Stomach smooth muscle (tissue), 2 donors: ENCODE data around the gene TP53TG5.
"Not testable (repeated sequence)": the region's sequence is repeated elsewhere in the genome, so short reads cannot be mapped to it uniquely, and the experiment has no call there.

ENCODE experiments used
- H3K27ac ChIP-seq: one replicate; pipeline ENCODE4 v1.7.0; 2013; ENCODE audit warnings: mild to moderate bottlenecking, low read length, inconsistent platforms
- H3K27me3 ChIP-seq, 2 donors: one replicate each; pipeline ENCODE4 v1.7.0; 2013; ENCODE audit warnings: low read length in 2 of 2; ENCODE audit not compliant: insufficient read depth in 2 of 2, control insufficient read depth in 1 of 2
- H3K36me3 ChIP-seq, 2 donors: one replicate each; pipeline ENCODE4 v1.7.0; 2013; ENCODE audit warnings: low read length in 2 of 2; ENCODE audit not compliant: control insufficient read depth in 2 of 2, insufficient read depth in 2 of 2
- H3K4me1 ChIP-seq: one replicate; pipeline ENCODE4 v1.7.0; 2013; ENCODE audit warnings: low read length; ENCODE audit not compliant: control insufficient read depth, insufficient read depth
- H3K4me3 ChIP-seq, 2 donors: one replicate each; pipeline ENCODE4 v1.7.0; 2013; ENCODE audit warnings: low read length in 2 of 2
- H3K9ac ChIP-seq, 2 donors: one replicate each; pipeline ENCODE4 v1.7.0; 2013; ENCODE audit warnings: low read length in 2 of 2, mild to moderate bottlenecking in 1 of 2
- H3K9me3 ChIP-seq, 2 donors: one replicate each; pipeline ENCODE4 v1.7.0; 2013; ENCODE audit warnings: low read length in 2 of 2; ENCODE audit not compliant: control insufficient read depth in 2 of 2
- donor health status: healthy.
- donor health status: Pancreatic carcinoma.

TP53TG5 gene

DNA sequence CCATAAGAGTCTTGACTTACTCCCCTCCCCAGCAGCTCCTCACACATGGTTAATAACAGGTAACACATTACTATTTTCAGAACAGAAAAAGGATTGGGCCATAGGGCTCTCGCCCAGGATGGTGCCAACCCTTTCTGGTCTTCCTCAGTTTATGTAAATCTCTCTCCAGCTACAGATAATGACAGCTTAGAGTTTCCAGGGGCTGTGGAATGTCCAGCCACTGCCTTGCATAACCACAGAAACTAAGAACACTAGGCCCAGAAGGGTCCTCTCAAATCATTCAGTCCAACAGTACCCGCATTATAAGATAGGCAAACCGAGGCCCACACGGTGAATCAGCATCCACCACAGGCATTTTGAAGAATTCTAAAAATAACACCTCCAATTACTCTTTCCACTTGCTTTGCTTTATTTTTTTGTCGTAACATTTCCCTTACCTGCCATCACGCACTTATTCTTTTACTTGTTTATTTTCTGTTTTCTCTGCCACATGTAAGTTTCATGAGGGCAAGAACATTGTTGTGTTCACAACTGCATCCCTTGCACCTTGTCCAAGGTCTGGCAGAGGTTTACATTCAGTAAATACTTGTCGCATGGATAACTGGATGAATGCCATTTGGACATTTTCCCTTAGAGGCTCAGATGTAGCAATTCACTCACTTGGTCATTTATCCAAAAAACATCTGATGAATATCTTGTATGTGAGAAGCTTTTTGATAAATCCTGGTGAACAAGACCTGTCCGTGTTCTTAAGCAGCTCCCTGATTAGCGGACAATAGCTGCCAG, 23.5 kb downstream of the TP53TG5 start:
- Histone ChIP-seq H3K27ac (peak overlapping the region; percentile 77), H3K9me3 (no peaks in the 10 kb centered on the region), H3K9ac (peak overlapping the region in 1 of 2 donors; percentile 7), H3K4me1 (peaks cover 35% of the 10 kb centered on the region), H3K27me3 (no peaks in the 10 kb centered on the region), H3K36me3 (no peaks in the 10 kb centered on the region), H3K4me3 (no peak overlapping the region)

DNA sequence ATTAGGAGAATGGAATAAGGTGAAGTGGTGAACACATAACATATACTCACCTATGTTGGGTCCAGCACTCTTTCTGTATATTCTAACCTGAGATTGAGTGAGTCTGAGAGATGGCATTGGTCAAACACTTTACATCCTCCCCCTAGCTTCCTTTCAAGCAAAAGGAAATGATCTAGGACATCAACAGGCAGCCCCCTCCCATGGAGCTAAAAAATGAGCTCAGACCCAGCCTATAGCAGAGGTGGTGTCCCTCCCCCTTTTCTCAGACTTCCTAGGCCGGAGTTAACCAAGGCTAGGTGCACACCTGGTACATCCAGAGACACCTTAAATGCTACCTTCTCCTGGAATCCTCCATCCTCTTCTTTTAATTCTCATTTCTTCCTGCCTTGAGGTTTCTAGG, 24.4 kb downstream of the TP53TG5 start:
- Histone ChIP-seq H3K4me1 (peaks cover 28% of the 10 kb centered on the region), H3K4me3 (no peak overlapping the region), H3K27ac (peak overlapping the region; percentile 77), H3K9me3 (no peaks in the 10 kb centered on the region), H3K27me3 (no peaks in the 10 kb centered on the region), H3K9ac (no peak overlapping the region), H3K36me3 (no peaks in the 10 kb centered on the region)

DNA sequence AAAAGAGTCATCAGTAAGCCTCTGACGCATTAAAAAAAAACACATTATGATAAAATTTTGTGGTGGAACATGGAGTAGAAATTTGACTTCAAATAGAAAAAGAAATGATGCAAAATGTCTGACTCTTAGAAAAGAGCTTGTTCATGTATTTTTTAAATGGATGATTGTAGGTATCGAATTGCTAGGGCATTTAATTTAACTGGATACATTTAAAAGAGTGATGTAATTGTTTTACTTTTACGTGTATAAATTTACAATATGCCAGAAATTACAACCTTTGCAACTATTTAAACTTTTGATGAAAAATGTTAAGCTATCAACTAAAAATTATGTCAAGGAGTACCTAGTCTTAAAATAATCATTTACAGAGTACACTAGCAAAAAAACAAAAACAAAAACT, 25.4 kb downstream of the TP53TG5 start:
- Histone ChIP-seq H3K27ac (no peak overlapping the region), H3K9me3 (no peaks in the 10 kb centered on the region), H3K27me3 (no peaks in the 10 kb centered on the region)

DNA sequence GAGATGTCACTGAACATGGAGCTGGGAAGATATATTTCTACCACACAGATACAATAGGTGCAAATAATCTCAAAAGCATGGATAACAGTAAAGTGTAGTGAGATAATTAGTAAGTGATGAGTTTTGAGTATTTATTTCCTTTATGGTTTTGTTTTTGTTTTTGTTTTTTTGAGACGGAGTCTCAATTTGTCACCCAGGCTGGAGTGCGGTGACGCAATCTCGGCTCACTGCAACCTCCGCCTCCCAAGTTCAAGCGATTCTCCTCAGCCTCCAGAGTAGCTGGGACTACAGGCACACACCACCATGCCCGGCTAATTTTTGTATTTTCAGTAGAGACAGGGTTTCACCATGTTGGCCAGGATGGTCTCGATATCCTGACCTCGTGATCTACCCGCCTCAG, 27.3 kb downstream of the TP53TG5 start:
- H3K27me3 ChIP-seq, H3K27ac ChIP-seq, H3K36me3 ChIP-seq, H3K9ac ChIP-seq, H3K9me3 ChIP-seq, H3K4me3 ChIP-seq: not testable (repeated sequence)
- peaks cover 28% of the 10 kb centered on the region for H3K4me1 ChIP-seq

More for the DNA sequence above, 25.4 kb downstream of the TP53TG5 start:
- H3K4me1 ChIP-seq, result peaks cover 21% of the 10 kb centered on the region
- no peak overlapping the region for H3K4me3 ChIP-seq
- no peaks in the 10 kb centered on the region for H3K36me3 ChIP-seq
- H3K9ac ChIP-seq, result no peak overlapping the region

DNA sequence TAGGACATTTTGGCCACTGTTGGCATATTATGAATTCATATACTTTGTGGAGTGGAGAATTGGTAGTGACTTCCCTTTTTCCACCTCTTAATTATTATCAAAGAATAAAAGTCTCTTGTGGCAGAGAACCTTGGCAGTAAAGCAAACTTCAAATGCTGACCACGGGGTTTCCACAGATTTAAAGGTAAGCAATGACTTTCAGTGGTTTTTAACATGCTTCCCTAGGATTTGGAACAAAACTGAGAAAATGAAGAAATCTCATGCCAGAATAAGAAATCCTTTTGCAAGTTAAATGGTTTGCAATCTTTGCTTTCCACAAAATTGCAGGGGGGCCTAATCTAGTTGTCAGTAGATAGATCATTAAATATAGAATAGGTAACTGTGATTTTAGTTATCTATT, 27.9 kb downstream of the TP53TG5 start:
- no peaks in the 10 kb centered on the region for H3K36me3 ChIP-seq

DNA sequence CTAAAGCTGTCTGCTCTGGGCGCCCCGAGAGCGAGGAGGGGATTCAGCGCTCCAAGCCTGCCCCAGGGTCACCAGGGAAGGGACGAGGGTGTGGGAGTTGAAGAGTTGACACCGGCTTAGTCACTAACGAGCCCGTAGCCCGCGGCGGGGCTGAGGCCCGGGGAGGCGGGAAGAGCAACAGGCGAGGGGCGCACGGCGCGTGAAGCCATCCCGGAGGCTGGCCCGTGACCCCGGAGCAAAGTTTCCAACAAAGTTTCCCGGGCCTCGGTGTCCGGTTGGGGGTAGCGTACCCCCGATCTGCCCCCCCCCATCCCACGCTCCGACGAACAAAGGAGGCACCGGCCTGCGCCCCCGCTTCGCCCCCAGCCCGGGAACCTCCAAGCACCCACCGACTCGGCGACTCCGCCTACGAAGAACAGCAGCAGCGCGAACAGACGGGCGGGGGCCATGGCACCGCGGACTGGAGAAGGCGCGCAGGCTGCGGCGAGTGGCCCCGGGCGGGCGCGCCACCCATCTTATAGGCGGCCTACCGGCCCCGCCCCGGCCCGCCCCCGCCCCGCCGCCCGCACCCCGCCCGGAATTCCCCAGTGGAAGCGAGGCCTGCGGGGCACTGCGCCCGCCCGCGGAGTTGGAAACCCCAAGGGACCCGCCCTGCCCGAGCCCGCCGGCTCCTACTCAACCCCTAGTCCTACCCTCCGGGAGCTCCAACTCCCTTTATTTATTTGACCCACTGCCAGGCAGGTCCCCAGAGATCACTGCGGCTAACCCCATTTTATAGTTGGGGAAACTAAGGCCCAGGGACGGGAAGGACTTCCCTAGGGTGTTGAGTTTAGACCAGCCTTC, 30.0 kb downstream of the TP53TG5 start, which contains the start of gene SDC4:
Gene SDC4, minus strand, starts transcription at position 489 of the 843 bp plus-strand sequence. Its CDS starts 40 bp downstream, at position 449.
- Histone ChIP-seq H3K4me1 (peaks cover 44% of the 10 kb centered on the region), H3K9ac (peak within 1 kb of the TSS; percentile 95 to 96), H3K9me3 (no peaks in the 10 kb centered on the region), H3K27ac (peak within 1 kb of the TSS; percentile 85), H3K36me3 (no peaks in the 10 kb centered on the region), H3K27me3 (no peaks in the 10 kb centered on the region), H3K4me3 (peak within 1 kb of the TSS; percentile 77 to 91)

More for the DNA sequence above, 27.9 kb downstream of the TP53TG5 start:
- Histone ChIP-seq H3K27me3 (no peaks in the 10 kb centered on the region), H3K4me3 (no peak overlapping the region), H3K4me1 (peaks cover 31% of the 10 kb centered on the region), H3K9ac (no peak overlapping the region), H3K27ac (no peak overlapping the region), H3K9me3 (no peaks in the 10 kb centered on the region)

DNA sequence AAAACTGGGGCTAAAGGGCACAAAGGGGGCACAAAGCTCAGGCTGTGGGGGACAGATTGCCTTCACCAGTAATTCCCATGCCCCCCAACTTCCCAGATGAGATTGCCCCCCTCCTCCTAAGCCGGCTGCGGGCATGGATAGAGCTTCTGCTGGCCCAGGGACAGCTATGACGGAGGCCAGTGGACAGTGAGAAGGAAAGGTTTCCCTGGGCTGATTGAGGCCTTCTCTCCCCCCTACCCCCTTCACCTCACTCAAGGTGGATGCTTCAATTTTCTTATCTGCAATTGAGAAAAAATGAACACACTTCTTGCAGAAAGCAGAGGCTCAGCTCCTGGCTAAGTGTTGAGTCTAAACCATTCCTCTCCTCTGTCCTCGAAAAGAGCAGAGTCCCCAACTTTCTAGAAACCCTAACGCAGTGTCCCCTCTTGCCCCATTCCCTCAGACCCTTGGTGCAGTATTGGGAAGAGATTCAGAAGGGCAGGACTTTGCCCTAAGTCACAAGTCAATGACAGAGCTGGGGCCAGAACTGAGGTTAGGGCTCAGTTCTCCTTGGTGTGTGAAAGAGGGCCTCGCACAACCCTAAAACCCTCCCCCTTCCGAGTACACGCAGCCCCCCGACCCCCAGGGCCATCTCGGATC, 30.7 kb downstream of the TP53TG5 start:
- no peaks in the 10 kb centered on the region for H3K9me3 ChIP-seq
- H3K9ac ChIP-seq, result peak overlapping the region; percentile 95 to 96
- peak overlapping the region; percentile 77 to 91 for H3K4me3 ChIP-seq
- peak overlapping the region; percentile 85 for H3K27ac ChIP-seq
- H3K4me1 ChIP-seq, result peaks cover 52% of the 10 kb centered on the region
- H3K36me3 ChIP-seq, result no peaks in the 10 kb centered on the region
- H3K27me3 ChIP-seq, result no peaks in the 10 kb centered on the region

DNA sequence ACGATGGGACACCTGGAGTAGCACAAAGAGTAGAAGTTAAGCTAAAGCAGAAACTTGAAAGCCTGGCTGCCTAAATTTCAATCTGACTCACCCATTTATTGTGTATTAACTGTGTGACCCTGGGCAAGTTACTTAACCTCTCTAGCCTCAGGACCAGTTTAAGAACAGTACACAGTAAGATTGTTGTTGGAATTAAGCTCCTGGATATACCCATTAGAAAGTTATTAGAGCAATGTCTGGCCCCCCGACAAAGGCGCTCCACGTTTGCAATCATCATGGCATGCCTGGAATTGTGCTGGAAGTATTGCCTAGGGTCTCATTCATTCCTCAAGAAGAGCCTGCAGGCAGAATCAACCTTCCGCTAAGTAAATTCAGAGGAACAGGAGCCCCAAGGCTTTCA, 31.3 kb downstream of the TP53TG5 start:
- peak overlapping the region; percentile 85 for H3K27ac ChIP-seq
- H3K9ac ChIP-seq, result peak overlapping the region; percentile 95 to 96
- no peaks in the 10 kb centered on the region for H3K36me3 ChIP-seq
- H3K4me3 ChIP-seq, result peak overlapping the region; percentile 77 to 91
- no peaks in the 10 kb centered on the region for H3K27me3 ChIP-seq
- H3K4me1 ChIP-seq, result peaks cover 57% of the 10 kb centered on the region
- no peaks in the 10 kb centered on the region for H3K9me3 ChIP-seq

DNA sequence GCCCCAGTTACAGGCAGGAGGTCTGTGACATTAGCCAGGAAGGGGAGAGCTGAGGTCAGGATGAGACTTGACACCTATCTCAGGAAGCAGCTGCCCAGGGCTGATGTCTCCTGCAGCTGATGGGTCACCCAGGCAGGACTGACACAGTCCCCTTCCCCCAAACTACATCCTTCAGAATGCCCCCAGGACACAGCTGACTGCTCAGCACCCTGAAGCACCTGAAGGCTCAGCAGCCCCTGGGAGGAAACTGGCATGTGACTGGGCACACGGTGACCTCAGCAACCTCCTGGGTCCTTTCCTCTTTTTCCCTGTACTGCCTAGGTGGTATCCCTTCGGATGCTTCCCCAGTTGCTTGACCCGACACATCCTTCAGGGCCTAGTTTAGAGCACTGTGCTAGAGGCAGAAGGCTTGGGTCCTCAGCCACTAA, 31.8 kb downstream of the TP53TG5 start:
- H3K36me3 ChIP-seq, result no peaks in the 10 kb centered on the region
- peak overlapping the region; percentile 95 to 96 for H3K9ac ChIP-seq
- H3K27me3 ChIP-seq, result no peaks in the 10 kb centered on the region
- H3K4me3 ChIP-seq, result peak overlapping the region; percentile 77 to 91
- peak overlapping the region; percentile 85 for H3K27ac ChIP-seq
- H3K4me1 ChIP-seq, result peaks cover 62% of the 10 kb centered on the region
- no peaks in the 10 kb centered on the region for H3K9me3 ChIP-seq

DNA sequence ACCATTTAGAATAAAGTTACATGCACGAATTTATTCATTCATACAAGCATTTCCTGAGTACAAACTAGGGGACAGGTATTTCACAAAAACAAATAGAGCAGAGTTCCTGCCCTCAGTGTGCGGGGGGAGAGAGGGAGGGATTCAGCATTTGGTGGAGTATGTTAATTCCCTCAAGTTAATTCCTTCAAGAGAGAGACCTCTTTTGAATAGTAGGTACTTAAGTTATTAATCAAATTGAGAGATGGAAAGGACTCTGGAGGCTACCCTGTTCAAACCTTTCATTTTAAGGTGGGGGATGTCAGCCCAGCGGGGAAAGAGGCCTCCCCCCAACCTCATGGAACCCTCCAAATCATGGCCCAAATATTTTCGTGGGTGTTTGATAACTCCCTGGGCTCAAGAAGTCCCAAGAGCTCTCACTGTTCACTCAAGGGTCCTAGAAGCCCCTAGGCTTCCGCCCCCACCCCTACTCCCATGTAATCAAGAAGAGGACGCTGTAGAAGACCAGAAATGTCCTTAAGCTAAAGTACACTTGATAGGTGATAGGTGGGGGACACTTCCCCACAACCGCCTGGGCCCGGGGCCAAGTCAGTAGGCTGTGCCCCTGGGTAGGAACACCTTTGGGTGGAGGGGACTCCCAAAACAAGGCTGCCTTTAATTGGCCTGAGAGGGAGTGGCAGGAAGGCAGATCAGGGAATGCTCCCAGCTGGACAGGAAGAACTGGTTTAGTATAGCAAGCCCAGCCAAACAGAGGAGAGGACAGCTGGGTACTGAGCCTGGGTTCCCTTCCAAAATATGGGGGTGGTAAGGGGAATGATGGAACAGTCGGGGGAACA, 32.8 kb downstream of the TP53TG5 start:
- Histone ChIP-seq H3K9ac (peak overlapping the region; percentile 95 to 96), H3K27me3 (no peaks in the 10 kb centered on the region), H3K9me3 (no peaks in the 10 kb centered on the region), H3K4me3 (peak overlapping the region; percentile 77 to 91), H3K4me1 (peaks cover 70% of the 10 kb centered on the region), H3K36me3 (peaks cover 2 to 8% of the 10 kb centered on the region in 2 donors), H3K27ac (peak overlapping the region; percentile 85)
